GM12864 (cell line): ENCODE measurements around the gene OSBP2.

Source experiments
- DNase-seq: peaks from one replicate; pipeline ENCODE4 v3.0.0-alpha.2; 2011; ENCODE audit warnings: low read depth
- H3K4me3 ChIP-seq: 2 replicates; pipeline ENCODE4 v1.5.1; 2011; ENCODE audit warnings: mild to moderate bottlenecking, low read depth, low read length, control low read depth
- CTCF ChIP-seq: IDR thresholded peaks from 2 replicates; pipeline ENCODE4 v1.5.1; 2011; ENCODE audit warnings: low read depth, mild to moderate bottlenecking, moderate library complexity, low read length, control low read depth, inconsistent platforms; ENCODE audit errors: missing control alignments

The OSBP2 gene

GRCh38 chr22:30861131-30861530, 166.5 kb downstream of the OSBP2 start:
- no peak for DNase-seq
- TF ChIP-seq CTCF: no peak
- no peak overlapping the region for H3K4me3 ChIP-seq

- TF ChIP-seq CTCF: no peak
- no peak overlapping the region for H3K4me3 ChIP-seq
- no peak for DNase-seq
These were observed 167.2 kb downstream of the OSBP2 start for GRCh38 chr22:30861688-30862552.

DNA sequence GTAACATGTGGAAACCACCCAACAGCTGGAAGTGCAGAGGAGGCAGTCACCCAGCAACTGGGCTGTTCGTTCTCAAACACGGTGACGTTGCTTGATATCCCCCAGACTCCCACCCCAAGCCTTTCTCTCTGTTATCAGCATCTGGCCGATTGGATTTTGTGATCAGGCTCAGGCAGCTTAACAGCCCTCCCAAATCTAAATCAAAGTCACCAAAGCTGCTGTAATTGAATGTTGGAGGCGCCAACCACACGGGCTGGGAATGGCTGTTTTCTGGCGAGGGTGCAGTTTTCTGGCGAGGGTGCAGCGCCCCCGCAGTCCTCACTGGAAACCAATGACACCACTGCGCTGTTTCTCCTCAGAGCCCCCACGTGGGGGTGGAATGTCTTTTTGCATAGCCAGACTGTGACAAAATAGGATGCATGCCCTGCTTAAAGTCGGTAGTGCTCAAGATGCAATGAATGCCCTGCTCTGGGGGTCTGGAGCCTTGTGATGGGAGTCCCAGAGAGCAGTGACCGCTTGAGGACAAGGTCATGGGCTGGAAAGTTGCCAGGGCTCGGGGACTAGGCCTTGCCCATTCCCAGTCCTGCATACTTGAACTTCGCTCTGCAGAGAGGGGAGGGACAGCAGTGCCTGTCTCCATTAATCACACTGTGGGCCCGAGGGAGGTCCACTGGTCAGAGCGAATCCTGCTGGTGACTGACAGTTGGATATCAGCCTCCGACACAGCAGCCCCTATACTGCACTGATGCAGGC, 168.6 kb downstream of the OSBP2 start:
- no peak for DNase-seq
- TF ChIP-seq CTCF: no peak

DNA sequence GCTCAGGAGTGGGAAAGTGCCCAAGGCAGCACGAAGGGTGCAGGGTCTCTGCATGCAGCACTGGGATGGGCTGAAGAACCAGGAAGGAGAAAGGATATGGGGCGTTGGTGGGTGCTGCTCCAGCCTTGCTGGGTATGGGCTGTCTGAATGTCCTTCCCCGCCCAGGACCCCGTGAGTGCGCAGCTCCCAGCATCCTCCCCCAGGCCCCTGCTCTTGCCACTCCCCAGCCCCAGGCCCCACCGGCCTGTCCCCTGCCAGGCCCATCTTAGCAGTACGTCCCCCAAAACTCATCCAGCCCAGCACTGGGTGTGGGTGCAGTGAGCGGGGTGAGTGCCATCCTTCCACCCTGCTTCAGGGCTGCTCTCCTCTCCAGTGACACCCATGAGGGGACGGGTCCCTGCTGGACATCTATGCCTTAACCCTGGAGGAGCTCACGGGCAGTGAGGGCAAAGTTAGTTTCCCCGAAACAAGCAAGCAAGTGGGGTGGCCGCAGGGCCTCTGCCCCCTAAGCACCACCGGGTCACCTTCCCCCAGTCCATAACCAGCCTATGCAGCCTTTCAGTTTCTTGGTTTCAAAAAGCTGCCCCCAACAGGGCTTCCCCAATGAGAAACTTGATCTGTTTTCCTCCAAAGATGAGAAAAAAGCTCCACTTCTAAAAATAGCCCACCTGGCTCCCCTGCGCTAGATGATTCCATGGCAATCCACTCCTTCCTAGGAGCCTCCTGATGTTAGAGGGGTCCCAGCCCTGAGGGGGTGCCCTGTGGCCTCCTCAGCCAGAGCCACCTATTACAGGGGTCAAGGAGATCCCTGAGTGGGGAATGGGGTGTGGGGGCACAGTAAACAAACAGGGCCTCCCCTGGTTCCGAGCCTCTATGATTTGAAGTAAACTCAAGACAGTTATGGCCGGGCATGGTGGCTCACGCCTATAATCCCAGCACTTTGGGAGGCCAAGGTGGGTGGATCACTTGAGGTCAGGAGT, 170.1 kb downstream of the OSBP2 start:
- H3K4me3 ChIP-seq: no peak overlapping the region
- no peak for DNase-seq
- TF ChIP-seq CTCF: no peak

More for the DNA sequence above, 168.6 kb downstream of the OSBP2 start:
- no peak overlapping the region for H3K4me3 ChIP-seq

DNA sequence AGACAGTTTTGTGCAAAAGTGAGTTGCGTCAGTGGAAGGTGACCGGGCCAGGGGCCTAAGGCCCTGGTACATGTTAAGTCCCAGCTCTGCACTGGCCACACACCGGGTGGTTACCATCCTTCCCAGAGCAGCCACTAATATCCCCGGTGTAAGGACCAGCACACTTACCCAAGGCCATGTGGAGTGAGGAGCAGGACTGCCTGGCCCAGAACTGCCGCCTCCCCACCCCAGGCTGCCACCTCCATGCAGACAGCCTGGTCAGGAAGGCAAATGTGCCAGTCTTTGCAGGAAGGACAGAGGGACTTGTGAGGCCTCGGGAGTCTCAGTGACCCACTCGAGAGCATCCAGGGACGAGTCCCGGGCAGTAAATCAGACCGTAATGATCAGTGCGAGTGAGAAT, 171.0 kb downstream of the OSBP2 start:
- no peak overlapping the region for H3K4me3 ChIP-seq
- no peak for TF ChIP-seq CTCF
- DNase-seq: no peak

GRCh38 chr22:30866216-30866615, 171.5 kb downstream of the OSBP2 start:
- no peak for TF ChIP-seq CTCF
- H3K4me3 ChIP-seq: no peak overlapping the region
- no peak for DNase-seq
